ENCODE data around the gene FAM110D.

GRCh38 chr1:26112407-26112775 is 46.5 kb upstream of the FAM110D start:
- TF ChIP-seq CTCF (IDR thresholded peaks at IDR 0.05) = no peak
- no peak for TF ChIP-seq POLR2A (IDR thresholded peaks at IDR 0.05)
